NCI-H146 treated with DMSO at 0.1 percent for 48 hours (cell line): ENCODE data around the gene SET.
"Not testable (repeated sequence)": the region's sequence is repeated elsewhere in the genome, so short reads cannot be mapped to it uniquely, and the experiment has no call there.

Source experiments
- DNase-seq: peaks from one replicate; lab custom pipeline; 2025; ENCODE audit not compliant: unreplicated experiment; lab: John Stamatoyannopoulos, UW

Gene SET

GRCh38 chr9:128688501-128689292 lies at the start of gene SET:
Gene SET (plus strand): TSS chr9:128689222. CDS start chr9:128689583, 361 bp downstream.
- DNase-seq, result peak; percentile 60

- DNase-seq, result no peak
These were observed 48.4 kb upstream of the SET start for GRCh38 chr9:128640603-128641002.

- DNase-seq, result no peak
These were observed 46.3 kb upstream of the SET start for GRCh38 chr9:128642675-128643245.

GRCh38 chr9:128643519-128644300 lies 45.3 kb upstream of the SET start:
- DNase-seq, result no peak

GRCh38 chr9:128648206-128648605 lies 40.8 kb upstream of the SET start:
- not testable (repeated sequence) for DNase-seq

- no peak for DNase-seq
These were observed 37.2 kb upstream of the SET start for GRCh38 chr9:128651798-128652197.

- DNase-seq, result no peak
These were observed 35.1 kb upstream of the SET start for GRCh38 chr9:128653908-128654307.

- no peak for DNase-seq
These were observed 34.5 kb upstream of the SET start for GRCh38 chr9:128654481-128654880.

- peak; percentile 65 for DNase-seq
These were observed 32.3 kb upstream of the SET start, which contains the start of gene DYNC2I2 for GRCh38 chr9:128656416-128657343. Gene DYNC2I2 (minus strand): TSS chr9:128656847. CDS start chr9:128656726, 121 bp downstream.

GRCh38 chr9:128657344-128657704 lies 31.7 kb upstream of the SET start:
- DNase-seq, result no peak

- DNase-seq, result no peak
These were observed 31.2 kb upstream of the SET start for GRCh38 chr9:128657796-128658195.

GRCh38 chr9:128666481-128666941 lies 22.5 kb upstream of the SET start:
- DNase-seq, result not testable (repeated sequence)

GRCh38 chr9:128669786-128670185 lies 19.2 kb upstream of the SET start:
- no peak for DNase-seq

GRCh38 chr9:128675382-128675781 lies 13.6 kb upstream of the SET start:
- DNase-seq, result no peak

- no peak for DNase-seq
These were observed 11.2 kb upstream of the SET start for GRCh38 chr9:128677794-128678193.

GRCh38 chr9:128683340-128684064 lies 5.5 kb upstream of the SET start:
- peak; percentile 34 for DNase-seq

- DNase-seq, result no peak
These were observed 5.0 kb upstream of the SET start for GRCh38 chr9:128684065-128684324.

GRCh38 chr9:128684325-128685199 lies 4.5 kb upstream of the SET start:
- DNase-seq, result peak; percentile 59
